Measurements from ENCODE around the gene NRN1. TPM values are rescaled to one million over a fixed set of nuclear protein-coding genes. Genes with fewer than 3 reads are reported as not detected.

The NRN1 gene
- polyA plus RNA-seq, 1 of the 3 experiments (the other 2 are of a cell fraction) = 8.9 TPM

- ChIA-PET CTCF (no interaction called here), POLR2A (no interaction called here)
- Histone ChIP-seq H3K36me3 (replicated peaks in 1 of 2; ENCODE audit: control insufficient read depth in 1 of 2, insufficient read depth in 2 of 2, low read length in 1 of 2) (no peaks in the 10 kb centered on the region), H3K27ac (ENCODE audit: low read depth in 2 of 2, low read length in 1 of 2) (no peak overlapping the region), H3K27me3 (ENCODE audit: insufficient read depth) (peaks cover 22% of the 10 kb centered on the region; the same call in 1 of the 2 replicates), H3K9ac (no peak overlapping the region), H3K4me3 (ENCODE audit: low read depth in 2 of 2, low read length in 1 of 2) (no peak overlapping the region), H4K20me1 (ENCODE audit: insufficient read depth) (no peaks in the 10 kb centered on the region), H3K4me1 (ENCODE audit: control insufficient read depth in 1 of 2, insufficient read depth in 2 of 2, low read depth in 1 of 2, low read length in 1 of 2) (peaks cover 0 to 5% of the 10 kb centered on the region in 2 experiments; a peak in 1 of 4 replicates), H3F3A (replicated peaks; ENCODE audit: insufficient read depth) (peaks cover 10% of the 10 kb centered on the region), H3K4me2 (no peak overlapping the region), H3K9me2 (no peaks in the 10 kb centered on the region), H2AFZ (ENCODE audit: low read depth) (no peak overlapping the region), H3K9me3 (no peaks in the 10 kb centered on the region), H3K79me2 (ENCODE audit: insufficient read depth) (no peaks in the 10 kb centered on the region)
- TF ChIP-seq TEAD4 (IDR thresholded peaks at IDR 0.05; ENCODE audit: borderline replicate concordance, insufficient read depth) = no peak
- TF ChIP-seq FOXJ3 (CRISPR knock-in tag; IDR thresholded peaks at IDR 0.05) = no peak
- DNase-seq = no peak
- WGBS (ENCODE audit: low lambda C conversion rate) = 43% methylated on average over 9 of the region's 9 CpGs
Measured at GRCh38 chr6:5979650-5980420, 26.9 kb downstream of the NRN1 start.

GRCh38 chr6:5976811-5977210 lies 29.9 kb downstream of the NRN1 start:
- no peak overlapping the region for H3K4me3 ChIP-seq (ENCODE audit: low read depth in 2 of 2, low read length in 1 of 2)
- no peaks in the 10 kb centered on the region for H4K20me1 ChIP-seq (ENCODE audit: insufficient read depth)
- no peak for TF ChIP-seq TAF1 (IDR thresholded peaks at IDR 0.05; ENCODE audit: borderline replicate concordance, low read depth, low read length)
- TF ChIP-seq SMC3 (IDR thresholded peaks at IDR 0.05; ENCODE audit: low read depth, low read length) = no peak
- no peak for TF ChIP-seq RAD21 (IDR thresholded peaks at IDR 0.05; ENCODE audit: low read length)
- TF ChIP-seq POLR2AphosphoS5 (IDR thresholded peaks at IDR 0.05; ENCODE audit: low read depth, low read length) = no peak
- no peak for TF ChIP-seq USF1 (IDR thresholded peaks at IDR 0.05; ENCODE audit: borderline replicate concordance, low read depth)
- no peak for TF ChIP-seq EP300 (IDR thresholded peaks at IDR 0.05; ENCODE audit: borderline replicate concordance in 1 of 2, low read depth in 1 of 2, low read length in 1 of 2)
- TF ChIP-seq REST (IDR thresholded peaks at IDR 0.05; ENCODE audit: low read depth, low read length) = no peak
- no peak for TF ChIP-seq MAX (IDR thresholded peaks at IDR 0.05; ENCODE audit: low read depth)
- no peak for TF ChIP-seq JUND (IDR thresholded peaks at IDR 0.05)
- TF ChIP-seq NFIC (IDR thresholded peaks at IDR 0.05; ENCODE audit: borderline replicate concordance) = no peak
- TF ChIP-seq MXI1 (IDR thresholded peaks at IDR 0.05; ENCODE audit: low read depth, low read length) = no peak
- H3K4me2 ChIP-seq = no peak overlapping the region
- no peak overlapping the region for H3K9ac ChIP-seq
- peaks cover 5% of the 10 kb centered on the region for H3F3A ChIP-seq (replicated peaks; ENCODE audit: insufficient read depth)
- ChIA-PET POLR2A (no interaction called here), CTCF (interaction anchor here (0.7 to 1.0 kb wide), 2 partner anchors 24 to 506 kb away, joined by 3 to 4 read pairs; no protein-coding TSS in a partner anchor)
- no peaks in the 10 kb centered on the region for H3K9me3 ChIP-seq
- peaks cover 0 to 5% of the 10 kb centered on the region in 2 experiments; a peak in 1 of 4 replicates for H3K4me1 ChIP-seq (ENCODE audit: control insufficient read depth in 1 of 2, insufficient read depth in 2 of 2, low read depth in 1 of 2, low read length in 1 of 2)
- H3K27ac ChIP-seq (ENCODE audit: low read depth in 2 of 2, low read length in 1 of 2) = no peak overlapping the region
- H3K79me2 ChIP-seq (ENCODE audit: insufficient read depth) = no peaks in the 10 kb centered on the region
- H3K36me3 ChIP-seq (replicated peaks in 1 of 2; ENCODE audit: control insufficient read depth in 1 of 2, insufficient read depth in 2 of 2, low read length in 1 of 2) = no peaks in the 10 kb centered on the region
- 24% methylated on average over 3 of the region's 3 CpGs for WGBS (ENCODE audit: low lambda C conversion rate)
- DNase-seq = no peak
- H3K9me2 ChIP-seq = no peaks in the 10 kb centered on the region
- H2AFZ ChIP-seq (ENCODE audit: low read depth) = no peak overlapping the region
- no peaks in the 10 kb centered on the region; the same call in 1 of the 2 replicates for H3K27me3 ChIP-seq (ENCODE audit: insufficient read depth)

Measured in SK-N-SH (cell line).